GM12874 (cell line): ENCODE measurements around the gene NCLN.

Experiments used
- CTCF ChIP-seq: IDR thresholded peaks from 2 replicates; pipeline ENCODE4 v1.5.1; 2011; ENCODE audit warnings: low read depth, mild to moderate bottlenecking, control low read depth, low read length, moderate library complexity; ENCODE audit not compliant: insufficient read depth

The NCLN gene

GRCh38 chr19:3194106-3195087 is 8.7 kb downstream of the NCLN start:
- no peak for TF ChIP-seq CTCF

DNA sequence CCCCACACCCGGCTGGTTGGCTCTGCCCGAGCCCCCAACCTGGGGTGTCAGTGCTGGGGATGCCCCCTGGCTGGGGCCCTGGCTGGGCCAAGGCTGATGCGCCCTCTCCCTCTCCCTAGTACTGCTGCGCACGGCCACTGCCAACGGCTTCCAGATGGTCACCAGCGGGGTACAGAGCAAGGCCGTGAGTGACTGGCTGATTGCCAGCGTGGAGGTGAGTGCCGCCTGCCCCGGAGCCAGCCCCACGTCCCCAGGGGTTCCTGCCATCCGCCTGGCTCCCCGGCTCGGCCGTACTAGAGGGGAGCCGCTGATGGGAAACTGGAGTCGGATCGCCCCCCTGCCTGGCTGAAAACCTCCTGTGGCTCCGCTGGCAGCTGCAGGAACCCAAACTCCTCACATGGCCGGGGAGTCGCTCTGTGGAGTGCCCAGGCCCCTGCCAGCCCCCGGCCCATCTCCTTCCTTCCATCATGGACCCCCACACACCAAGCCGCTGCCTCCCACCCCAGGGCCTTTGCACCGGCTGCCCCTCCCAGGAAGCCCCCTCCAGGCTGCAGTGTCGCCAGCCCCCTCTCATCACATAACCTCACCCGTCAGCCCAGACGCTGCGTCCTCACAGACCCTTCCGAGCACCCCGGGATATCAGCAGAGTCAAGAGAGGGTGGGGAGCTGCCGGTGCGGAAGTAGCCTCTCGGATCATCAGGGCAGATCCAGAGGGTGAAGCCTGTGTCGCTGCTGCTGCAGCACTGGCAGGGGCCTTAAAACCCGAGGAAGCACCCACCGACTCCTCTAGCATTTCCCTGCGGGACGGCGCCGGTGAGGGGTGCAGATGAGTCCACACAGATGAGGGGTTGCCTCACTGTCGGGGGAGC is 10.6 kb downstream of the NCLN start:
- no peak for TF ChIP-seq CTCF

- no peak for TF ChIP-seq CTCF
Measured at GRCh38 chr19:3196933-3197205, 11.1 kb downstream of the NCLN start.

DNA sequence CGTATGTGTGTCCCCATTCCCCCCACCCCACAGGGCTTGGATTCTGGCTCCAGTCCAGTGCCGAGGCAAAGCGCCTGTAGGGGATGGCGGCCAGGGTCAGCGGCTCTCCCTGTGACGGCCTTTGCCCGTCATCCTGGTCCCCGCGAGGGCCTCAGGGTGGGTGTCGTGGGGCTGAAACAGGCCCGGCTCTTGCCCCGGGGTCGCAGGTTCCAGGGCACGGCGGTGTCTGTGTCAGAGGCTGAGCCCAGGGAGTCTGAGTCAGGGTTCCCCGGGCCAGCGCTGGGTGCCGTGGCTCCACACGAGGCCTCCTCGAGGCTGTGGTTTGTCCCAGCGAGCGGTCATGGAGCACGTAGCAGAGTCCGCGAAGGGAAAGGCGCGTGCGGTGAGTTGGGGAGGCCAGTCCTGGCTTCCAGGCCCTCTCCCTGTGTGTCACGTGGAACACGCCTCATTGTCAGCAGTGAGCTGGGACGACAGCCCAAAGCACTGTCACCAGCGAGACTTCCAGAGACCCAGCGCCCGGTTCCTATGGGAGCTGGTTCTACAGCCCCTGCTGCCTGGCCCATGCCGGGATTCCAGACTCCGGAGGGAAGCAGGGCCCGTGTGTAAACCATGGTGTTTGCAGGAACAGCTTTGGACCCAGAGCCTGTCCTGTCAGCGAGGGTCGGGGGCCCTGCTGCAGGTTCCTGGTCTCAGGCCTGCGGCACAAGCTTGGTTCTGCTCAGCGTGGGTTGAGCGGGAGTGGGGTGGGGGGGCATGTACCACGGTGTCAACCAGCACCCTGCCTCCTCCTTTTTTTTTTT is 13.4 kb downstream of the NCLN start:
- no peak for TF ChIP-seq CTCF

DNA sequence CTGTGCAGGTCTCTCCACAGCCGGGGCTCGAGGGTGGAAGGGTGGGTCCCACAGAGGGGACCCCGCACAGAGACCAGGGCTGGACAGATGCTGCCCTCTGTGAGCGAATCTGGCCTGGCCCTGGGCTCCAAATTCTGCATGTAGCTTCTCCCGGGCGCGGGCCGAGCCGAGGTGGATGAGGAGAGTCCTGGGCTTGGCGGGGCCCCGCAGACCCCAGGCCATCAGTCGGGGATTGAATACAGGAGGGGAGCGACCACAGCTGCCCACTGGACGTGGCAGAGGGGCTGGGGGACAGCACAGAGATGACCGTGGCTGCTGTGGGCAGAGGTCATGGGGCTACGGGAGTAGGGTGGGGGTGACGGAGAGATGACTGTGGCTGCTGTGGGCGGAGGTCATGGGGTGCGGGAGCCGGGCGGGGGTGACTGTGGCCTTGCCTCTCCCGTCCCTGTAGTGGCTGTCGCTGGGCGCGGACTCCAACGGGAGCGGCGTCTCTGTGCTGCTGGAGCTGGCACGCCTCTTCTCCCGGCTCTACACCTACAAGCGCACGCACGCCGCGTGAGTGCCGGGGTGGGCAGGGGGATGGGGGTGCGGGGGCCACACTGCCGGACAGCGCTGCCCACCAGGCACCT is 15.5 kb downstream of the NCLN start:
- TF ChIP-seq CTCF, result no peak

DNA sequence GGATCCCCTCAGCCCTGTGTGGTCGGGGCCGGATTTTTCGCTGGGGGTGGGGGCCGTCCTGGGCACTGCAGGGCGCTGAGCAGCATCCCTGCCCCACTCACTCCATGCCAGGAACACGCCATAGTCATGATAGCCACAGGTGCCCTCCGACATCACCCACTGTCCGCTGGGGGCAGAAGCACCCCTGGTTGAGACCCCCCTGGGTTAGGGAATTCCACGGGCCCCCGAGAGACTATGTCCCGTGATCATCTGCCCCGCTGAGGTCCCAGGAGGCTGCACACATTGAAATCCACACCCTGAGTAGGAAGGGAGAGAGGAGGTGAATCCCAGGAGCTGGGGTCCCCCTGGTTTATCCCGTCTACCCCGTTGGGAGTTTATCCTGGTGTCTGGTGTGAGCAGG is 16.2 kb downstream of the NCLN start:
- no peak for TF ChIP-seq CTCF
